Measurements from ENCODE around the gene PKIB. TPM values are rescaled to one million over a fixed set of nuclear protein-coding genes. Genes with fewer than 3 reads are reported as not detected.

Gene PKIB
- total and polyA plus RNA-seq, 2 donors (not counting 3 experiments of a cell fraction or from before 2014, with no cell fraction given): not detected

- no peaks in the 10 kb centered on the region for H4K20me1 ChIP-seq (replicated peaks; ENCODE audit: control insufficient read depth, extremely low read depth, insufficient read depth, low read length)
- FAIRE-seq: no peak
- H3K27me3 ChIP-seq (ENCODE audit: control insufficient read depth in 2 of 2, insufficient read depth in 2 of 2, low read length in 2 of 2): peaks cover 0 to 3% of the 10 kb centered on the region in 2 experiments
- no peak overlapping the region for H3K4me3 ChIP-seq (replicated peaks in 1 of 3; ENCODE audit: insufficient read depth in 1 of 3, low read depth in 1 of 3, low read length in 3 of 3)
- no peak overlapping the region for H3K9ac ChIP-seq (replicated peaks; ENCODE audit: extremely low read depth, insufficient read depth, low read length)
- H3K27ac ChIP-seq (ENCODE audit: insufficient read depth, low read depth, low read length): no peak overlapping the region
- TF ChIP-seq MYC (IDR thresholded peaks at IDR 0.05; ENCODE audit: low read depth, low read length) (no peak), MAX (IDR thresholded peaks at IDR 0.05; ENCODE audit: insufficient read depth, insufficient read length) (no peak), POLR2A (IDR thresholded peaks at IDR 0.05; ENCODE audit: low read depth, low read length) (no peak), EZH2 (IDR thresholded peaks at IDR 0.05; ENCODE audit: borderline replicate concordance, low read depth, low read length, severe bottlenecking) (no peak), FOS (IDR thresholded peaks at IDR 0.05; ENCODE audit: borderline replicate concordance, insufficient read depth, low read length) (no peak), JUN (IDR thresholded peaks at IDR 0.05; ENCODE audit: borderline replicate concordance, insufficient read depth, insufficient read length, low read depth) (no peak), GATA2 (IDR thresholded peaks at IDR 0.05; ENCODE audit: insufficient read depth, insufficient read length, low read depth, low read length) (no peak), POLR2AphosphoS5 (IDR thresholded peaks at IDR 0.05; ENCODE audit: insufficient read depth, low read depth, low read length) (no peak), CTCF (IDR thresholded peaks at IDR 0.05; ENCODE audit: extremely low read depth in 1 of 2, insufficient read depth in 1 of 2, low read depth in 1 of 2, low read length in 2 of 2) (no peak)
- no TSS peak for BruUV-seq (replicated peaks)
- intact Hi-C loops (cut with micrococcal nuclease): no loop called here
- H2AFZ ChIP-seq (ENCODE audit: low read depth, low read length): no peak overlapping the region
- CTCF ChIA-PET: interaction anchor here (1.0 to 2.6 kb wide), 4 partner anchors 9 to 221 kb away, joined by 3 to 7 read pairs (median 4); no protein-coding TSS in a partner anchor
- no peaks in the 10 kb centered on the region for H3K4me1 ChIP-seq (ENCODE audit: control insufficient read depth, extremely low read depth, insufficient read depth, low read length)
- dilution Hi-C loops (cut with MboI; ENCODE audit: extremely low pct_ligation_motif_present, low sequenced_read_pairs): no loop called here
- H3K79me2 ChIP-seq (ENCODE audit: control insufficient read depth, insufficient read depth, low read length): no peaks in the 10 kb centered on the region
- peak; percentile 35 for DNase-seq (ENCODE audit: low read depth, low spot score)
- no peaks in the 10 kb centered on the region for H3K9me3 ChIP-seq (replicated peaks; ENCODE audit: control insufficient read depth, insufficient read depth, low read length)
- H3K9me1 ChIP-seq (replicated peaks; ENCODE audit: control insufficient read depth, extremely low read depth, insufficient read depth, low read length): no peaks in the 10 kb centered on the region
- POLR2A ChIA-PET: no interaction called here
- no peak overlapping the region for H3K4me2 ChIP-seq (ENCODE audit: insufficient read depth, low read length)
- H3K36me3 ChIP-seq (ENCODE audit: control insufficient read depth in 2 of 2, extremely low read depth in 1 of 2, insufficient read depth in 2 of 2, low read length in 2 of 2): no peaks in the 10 kb centered on the region
Observed at GRCh38 chr6:122712448-122713137, 102.4 kb downstream of the PKIB start.

All from endothelial cell of umbilical vein (primary cell).